NCI-H1417 treated with DMSO at 0.1 percent for 48 hours (cell line): Measurements from ENCODE around the gene LDB3.

Source experiments
- DNase-seq: peaks from one replicate; lab custom pipeline; 2025; lab: John Stamatoyannopoulos, UW

LDB3 gene

GRCh38 chr10:86706977-86707376, 38.7 kb downstream of the LDB3 start:
- DNase-seq: no peak

- no peak for DNase-seq
Measured at GRCh38 chr10:86707505-86707904, 39.2 kb downstream of the LDB3 start.

GRCh38 chr10:86708068-86708782, 39.9 kb downstream of the LDB3 start:
- DNase-seq: no peak

- DNase-seq: no peak
Measured at GRCh38 chr10:86708783-86709380, 40.6 kb downstream of the LDB3 start.

- DNase-seq: no peak
Measured at GRCh38 chr10:86709396-86710185, 41.3 kb downstream of the LDB3 start.

- DNase-seq: peak; percentile 2
Measured at GRCh38 chr10:86710987-86711512, 42.7 kb downstream of the LDB3 start.

- DNase-seq: no peak
Measured at GRCh38 chr10:86711513-86712316, 43.4 kb downstream of the LDB3 start.

- no peak for DNase-seq
Measured at GRCh38 chr10:86712317-86712707, 44.0 kb downstream of the LDB3 start.

GRCh38 chr10:86715156-86715795, 47.0 kb downstream of the LDB3 start:
- no peak for DNase-seq

- DNase-seq: no peak
Measured at GRCh38 chr10:86715836-86716235, 47.5 kb downstream of the LDB3 start.

- no peak for DNase-seq
Measured at GRCh38 chr10:86716466-86716865, 48.2 kb downstream of the LDB3 start.

- no peak for DNase-seq
Measured at GRCh38 chr10:86718556-86718955, 50.2 kb downstream of the LDB3 start.

- DNase-seq: no peak
Measured at GRCh38 chr10:86721232-86721631, 52.9 kb downstream of the LDB3 start.

GRCh38 chr10:86723009-86723408, 54.7 kb downstream of the LDB3 start:
- no peak for DNase-seq

- no peak for DNase-seq
Measured at GRCh38 chr10:86724445-86724844, 56.1 kb downstream of the LDB3 start.

- DNase-seq: no peak
Measured at GRCh38 chr10:86725980-86726676, 57.8 kb downstream of the LDB3 start.

GRCh38 chr10:86726677-86726999, 58.3 kb downstream of the LDB3 start:
- DNase-seq: no peak

GRCh38 chr10:86727470-86727869, 59.2 kb downstream of the LDB3 start:
- no peak for DNase-seq

- DNase-seq: no peak
Measured at GRCh38 chr10:86728056-86728455, 59.7 kb downstream of the LDB3 start.

- no peak for DNase-seq
Measured at GRCh38 chr10:86729677-86730076, 61.4 kb downstream of the LDB3 start.

- DNase-seq: no peak
Measured at GRCh38 chr10:86730227-86730626, 61.9 kb downstream of the LDB3 start.
